K562 (cell line): ENCODE measurements around the gene TPK1. TPM values are rescaled to one million over a fixed set of nuclear protein-coding genes. Genes with fewer than 3 reads are reported as not detected.

Experiments
- ADNP ChIP-seq: fragments of 200-800 bp; sonication (Bioruptor generic); IDR thresholded peaks from 2 replicates; pipeline ENCODE4 v1.6.1; 2016; ENCODE audit warnings: missing genetic modification characterization, missing compliant biosample characterization
- CEBPB ChIP-seq: fragments of 450-650 bp; IDR thresholded peaks from 2 replicates; pipeline ENCODE4 v1.6.1; 2016; ENCODE audit warnings: missing genetic modification characterization, missing compliant biosample characterization
- NFIX ChIP-seq: fragments of 250-450 bp; sonication (Bioruptor Pico); IDR thresholded peaks from 2 replicates; pipeline ENCODE4 v1.4.0; 2020; ENCODE audit warnings: low read depth, mild to moderate bottlenecking, moderate library complexity
- NR2F6 ChIP-seq: fragments of 450-650 bp; formaldehyde crosslinking; IDR thresholded peaks from 2 replicates; pipeline ENCODE4 v1.4.0; 2020; ENCODE audit warnings: mild to moderate bottlenecking
- POU5F1 ChIP-seq: fragments of 150-350 bp; IDR thresholded peaks from 2 replicates; pipeline ENCODE4 v1.6.1; 2014; ENCODE audit warnings: borderline replicate concordance, low read length, low read depth, mild to moderate bottlenecking; ENCODE audit not compliant: partially characterized antibody
- PTTG1 ChIP-seq: fragments of 450-650 bp; IDR thresholded peaks from 2 replicates; pipeline ENCODE4 v1.6.1; 2016; ENCODE audit warnings: low read depth, mild to moderate bottlenecking, missing genetic modification characterization, missing compliant biosample characterization
- SRF ChIP-seq, 2 experiments: fragments of 250-450, 450-650 bp in 1 of 2; sonication (Bioruptor Pico) in 1 of 2; sonication (generic) in 1 of 2; formaldehyde crosslinking; IDR thresholded peaks; 2 replicates each; pipeline versions ENCODE4 v1.5.0 to v1.5.1; 2020 to 2022; ENCODE audit warnings: mild to moderate bottlenecking in 1 of 2, missing genetic modification reagents in 1 of 2
- ZNF408 ChIP-seq: fragments of 250-450 bp; sonication (Bioruptor Pico); IDR thresholded peaks from 2 replicates; pipeline ENCODE4 v1.4.0; 2020; ENCODE audit warnings: low read depth, mild to moderate bottlenecking, moderate library complexity
- ZNF583 ChIP-seq: fragments of 250-450 bp; sonication (Bioruptor Pico); IDR thresholded peaks from 2 replicates; pipeline ENCODE4 v1.4.0; 2020
- ZNF785 ChIP-seq: fragments of 250-450 bp; sonication (Bioruptor Pico); IDR thresholded peaks from 2 replicates; pipeline ENCODE4 v1.4.0; 2020; ENCODE audit warnings: mild to moderate bottlenecking
- polyA plus RNA-seq, 8 experiments: library from polyadenylated mRNA; depleted of rRNA in 4 of 8; stranded (reverse) in 5 of 8; unstranded in 3 of 8; fragments of >200 nt; fragmentation: Nextera tagmentation in 2 of 8; fragmentation: Illumina TruSeq in 1 of 8; extraction: Ambion mirVana in 2 of 8; extraction: Trizol in 1 of 8; gene quantifications; 2 replicates each; pipeline versions ENCODE4 v1.2.1 to v1.2.3, GENCODE V29; 2011 to 2014; ENCODE audit warnings: inconsistent platforms in 1 of 8, missing spikeins in 1 of 8
- total RNA-seq, 7 experiments: library from RNA; depleted of rRNA in 6 of 7; stranded (reverse); fragments of >200 nt in 6 of 7; fragmentation: Illumina TruSeq in 2 of 7; extraction: Trizol in 2 of 7; gene quantifications; 2 replicates each; pipeline versions ENCODE4 v1.2.1 to v1.2.3, GENCODE V29; 2011 to 2021; ENCODE audit warnings: low replicate concordance in 1 of 7
- TF ChIP-seq, protein P1 (sequence below): sonication (generic); formaldehyde crosslinking; IDR thresholded peaks from 2 replicates; pipeline ENCODE4 v1.8.1; 2023; ENCODE audit warnings: mild to moderate bottlenecking, missing genetic modification reagents
- TF ChIP-seq, protein P2 (sequence below): fragments of 250-450 bp; sonication (Bioruptor Pico); IDR thresholded peaks from 2 replicates; pipeline ENCODE4 v1.8.0; 2022; ENCODE audit warnings: moderate library complexity, mild to moderate bottlenecking, inconsistent platforms
- TF ChIP-seq, protein P3 (sequence below): fragments of 450-650 bp; IDR thresholded peaks from 2 replicates; pipeline ENCODE4 v1.6.1; 2016; ENCODE audit warnings: antibody characterized with exemption
- TF ChIP-seq, protein P4 (sequence below): fragments of 250-450 bp; sonication (Bioruptor Pico); IDR thresholded peaks from 2 replicates; pipeline ENCODE4 v1.4.0; 2020

Gene TPK1
- total and polyA plus RNA-seq, 9 of the 15 experiments (the other 6 are each of a cell fraction or from before 2014, with no cell fraction given) = 5.1 to 16.2 (median 9.2) TPM

- no peak for TF ChIP-seq NR2F6
- TF ChIP-seq SRF (CRISPR knock-in tag; IDR thresholded peaks at IDR 0.05) = peak in 1 of 2 experiments; percentile 39; a peak in 2 of 4 replicates
- TF ChIP-seq POU5F1 = no peak
- TF ChIP-seq, protein P1, sequence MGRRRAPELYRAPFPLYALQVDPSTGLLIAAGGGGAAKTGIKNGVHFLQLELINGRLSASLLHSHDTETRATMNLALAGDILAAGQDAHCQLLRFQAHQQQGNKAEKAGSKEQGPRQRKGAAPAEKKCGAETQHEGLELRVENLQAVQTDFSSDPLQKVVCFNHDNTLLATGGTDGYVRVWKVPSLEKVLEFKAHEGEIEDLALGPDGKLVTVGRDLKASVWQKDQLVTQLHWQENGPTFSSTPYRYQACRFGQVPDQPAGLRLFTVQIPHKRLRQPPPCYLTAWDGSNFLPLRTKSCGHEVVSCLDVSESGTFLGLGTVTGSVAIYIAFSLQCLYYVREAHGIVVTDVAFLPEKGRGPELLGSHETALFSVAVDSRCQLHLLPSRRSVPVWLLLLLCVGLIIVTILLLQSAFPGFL = no peak
- peak; percentile 89 for TF ChIP-seq CEBPB (tag)
- TF ChIP-seq, protein P2, sequence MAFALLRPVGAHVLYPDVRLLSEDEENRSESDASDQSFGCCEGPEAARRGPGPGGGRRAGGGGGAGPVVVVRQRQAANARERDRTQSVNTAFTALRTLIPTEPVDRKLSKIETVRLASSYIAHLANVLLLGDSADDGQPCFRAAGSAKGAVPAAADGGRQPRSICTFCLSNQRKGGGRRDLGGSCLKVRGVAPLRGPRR (CRISPR knock-in tag) = no peak
- no peak for TF ChIP-seq PTTG1 (tag)
- TF ChIP-seq ZNF785 (CRISPR knock-in tag) = no peak
- no peak for TF ChIP-seq ZNF408
- no peak for TF ChIP-seq ZNF583
- TF ChIP-seq, protein P3, sequence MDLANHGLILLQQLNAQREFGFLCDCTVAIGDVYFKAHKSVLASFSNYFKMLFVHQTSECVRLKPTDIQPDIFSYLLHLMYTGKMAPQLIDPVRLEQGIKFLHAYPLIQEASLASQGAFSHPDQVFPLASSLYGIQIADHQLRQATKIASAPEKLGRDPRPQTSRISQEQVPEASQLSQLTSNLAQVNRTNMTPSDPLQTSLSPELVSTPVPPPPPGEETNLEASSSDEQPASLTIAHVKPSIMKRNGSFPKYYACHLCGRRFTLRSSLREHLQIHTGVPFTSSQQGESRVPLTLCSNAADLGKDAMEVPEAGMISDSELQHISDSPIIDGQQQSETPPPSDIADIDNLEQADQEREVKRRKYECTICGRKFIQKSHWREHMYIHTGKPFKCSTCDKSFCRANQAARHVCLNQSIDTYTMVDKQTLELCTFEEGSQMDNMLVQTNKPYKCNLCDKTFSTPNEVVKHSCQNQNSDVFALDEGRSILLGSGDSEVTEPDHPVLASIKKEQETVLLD = 0 out of 2 replicates have a peak, but pooled peaks have one; percentile 27
- TF ChIP-seq ADNP (tag) = peak; percentile 91
- TF ChIP-seq, protein P4, sequence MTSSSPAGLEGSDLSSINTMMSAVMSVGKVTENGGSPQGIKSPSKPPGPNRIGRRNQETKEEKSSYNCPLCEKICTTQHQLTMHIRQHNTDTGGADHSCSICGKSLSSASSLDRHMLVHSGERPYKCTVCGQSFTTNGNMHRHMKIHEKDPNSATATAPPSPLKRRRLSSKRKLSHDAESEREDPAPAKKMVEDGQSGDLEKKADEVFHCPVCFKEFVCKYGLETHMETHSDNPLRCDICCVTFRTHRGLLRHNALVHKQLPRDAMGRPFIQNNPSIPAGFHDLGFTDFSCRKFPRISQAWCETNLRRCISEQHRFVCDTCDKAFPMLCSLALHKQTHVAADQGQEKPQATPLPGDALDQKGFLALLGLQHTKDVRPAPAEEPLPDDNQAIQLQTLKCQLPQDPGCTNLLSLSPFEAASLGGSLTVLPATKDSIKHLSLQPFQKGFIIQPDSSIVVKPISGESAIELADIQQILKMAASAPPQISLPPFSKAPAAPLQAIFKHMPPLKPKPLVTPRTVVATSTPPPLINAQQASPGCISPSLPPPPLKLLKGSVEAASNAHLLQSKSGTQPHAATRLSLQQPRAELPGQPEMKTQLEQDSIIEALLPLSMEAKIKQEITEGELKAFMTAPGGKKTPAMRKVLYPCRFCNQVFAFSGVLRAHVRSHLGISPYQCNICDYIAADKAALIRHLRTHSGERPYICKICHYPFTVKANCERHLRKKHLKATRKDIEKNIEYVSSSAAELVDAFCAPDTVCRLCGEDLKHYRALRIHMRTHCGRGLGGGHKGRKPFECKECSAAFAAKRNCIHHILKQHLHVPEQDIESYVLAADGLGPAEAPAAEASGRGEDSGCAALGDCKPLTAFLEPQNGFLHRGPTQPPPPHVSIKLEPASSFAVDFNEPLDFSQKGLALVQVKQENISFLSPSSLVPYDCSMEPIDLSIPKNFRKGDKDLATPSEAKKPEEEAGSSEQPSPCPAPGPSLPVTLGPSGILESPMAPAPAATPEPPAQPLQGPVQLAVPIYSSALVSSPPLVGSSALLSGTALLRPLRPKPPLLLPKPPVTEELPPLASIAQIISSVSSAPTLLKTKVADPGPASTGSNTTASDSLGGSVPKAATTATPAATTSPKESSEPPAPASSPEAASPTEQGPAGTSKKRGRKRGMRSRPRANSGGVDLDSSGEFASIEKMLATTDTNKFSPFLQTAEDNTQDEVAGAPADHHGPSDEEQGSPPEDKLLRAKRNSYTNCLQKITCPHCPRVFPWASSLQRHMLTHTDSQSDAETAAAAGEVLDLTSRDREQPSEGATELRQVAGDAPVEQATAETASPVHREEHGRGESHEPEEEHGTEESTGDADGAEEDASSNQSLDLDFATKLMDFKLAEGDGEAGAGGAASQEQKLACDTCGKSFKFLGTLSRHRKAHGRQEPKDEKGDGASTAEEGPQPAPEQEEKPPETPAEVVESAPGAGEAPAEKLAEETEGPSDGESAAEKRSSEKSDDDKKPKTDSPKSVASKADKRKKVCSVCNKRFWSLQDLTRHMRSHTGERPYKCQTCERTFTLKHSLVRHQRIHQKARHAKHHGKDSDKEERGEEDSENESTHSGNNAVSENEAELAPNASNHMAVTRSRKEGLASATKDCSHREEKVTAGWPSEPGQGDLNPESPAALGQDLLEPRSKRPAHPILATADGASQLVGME = no peak
- TF ChIP-seq NFIX (CRISPR knock-in tag) = no peak
These were observed at the start of gene TPK1 (continued) for GRCh38 chr7:144835652-144836544.
